ENCODE results near the gene XPO5.

Gene XPO5

DNA sequence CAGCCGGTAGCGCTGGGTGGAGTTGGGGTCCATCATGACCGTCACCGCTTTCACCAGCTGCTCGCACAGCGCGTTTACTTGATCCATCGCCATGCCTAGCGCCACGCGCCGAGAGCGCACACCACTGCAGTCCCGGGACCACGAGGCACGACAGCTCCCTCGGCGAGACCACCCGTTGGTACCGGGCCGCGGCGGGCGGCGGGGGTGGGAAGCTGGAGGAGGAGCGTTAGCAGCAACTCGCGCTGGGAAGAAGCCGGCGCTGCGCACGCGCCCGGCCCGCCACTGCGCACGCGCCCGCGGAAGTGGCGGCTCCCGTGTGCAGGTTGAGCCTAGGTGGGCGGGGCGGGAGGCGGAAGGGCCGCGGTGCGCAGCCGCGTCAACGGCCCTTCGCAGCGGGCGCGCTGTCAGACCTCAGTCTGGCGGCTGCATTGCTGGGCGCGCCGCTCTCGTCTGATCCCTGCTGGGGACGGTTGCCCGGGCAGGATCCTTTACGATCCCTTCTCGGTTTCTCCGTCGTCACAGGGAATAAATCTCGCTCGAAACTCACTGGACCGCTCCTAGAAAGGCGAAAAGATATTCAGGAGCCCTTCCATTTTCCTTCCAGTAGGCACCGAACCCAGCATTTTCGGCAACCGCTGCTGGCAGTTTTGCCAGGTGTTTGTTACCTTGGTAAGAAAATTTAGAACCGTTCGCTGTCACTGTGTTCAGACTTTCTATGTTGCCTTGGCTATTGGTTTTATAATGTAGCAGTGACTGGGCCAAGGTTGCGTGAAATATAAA is at the start of gene XPO5, which contains the start of gene POLH:
Gene XPO5 (minus strand): TSS at position 267 of the 780 bp plus-strand sequence. CDS start 174 bp downstream, at position 93.
Gene POLH (plus strand): TSS at position 414 of the 780 bp plus-strand sequence. CDS start 6,135 bp downstream, outside the sequence.
- Histone ChIP-seq H3K9me3 (replicated peaks in 1 of 11) (peaks cover 0 to 10% (median 8%) of the 10 kb centered on the region in 11 experiments; a peak in 10 of 22 replicates), H4K20me1 (peaks cover 0 to 56% (median 30%) of the 10 kb centered on the region in 11 experiments; a peak in 13 of 22 replicates), H3K4me2 (peak within 1 kb of the TSS; percentile 83 to 97 (median 91)), H3K9ac (peak within 1 kb of the TSS; percentile 78 to 96 (median 85)), H3K27ac (peak within 1 kb of the TSS; percentile 45 to 90 (median 78); a peak in 21 of 22 replicates), H3K36me3 (peaks cover 16 to 47% (median 36%) of the 10 kb centered on the region in 11 experiments), H3K4me1 (peaks cover 22 to 34% (median 30%) of the 10 kb centered on the region in 10 experiments), H3K27me3 (no peaks in the 10 kb centered on the region), H3K4me3 (peak within 1 kb of the TSS; percentile 80 to 99 (median 95))
- TF ChIP-seq Cebpa-rat (IDR thresholded peaks at IDR 0.05) = no peak

DNA sequence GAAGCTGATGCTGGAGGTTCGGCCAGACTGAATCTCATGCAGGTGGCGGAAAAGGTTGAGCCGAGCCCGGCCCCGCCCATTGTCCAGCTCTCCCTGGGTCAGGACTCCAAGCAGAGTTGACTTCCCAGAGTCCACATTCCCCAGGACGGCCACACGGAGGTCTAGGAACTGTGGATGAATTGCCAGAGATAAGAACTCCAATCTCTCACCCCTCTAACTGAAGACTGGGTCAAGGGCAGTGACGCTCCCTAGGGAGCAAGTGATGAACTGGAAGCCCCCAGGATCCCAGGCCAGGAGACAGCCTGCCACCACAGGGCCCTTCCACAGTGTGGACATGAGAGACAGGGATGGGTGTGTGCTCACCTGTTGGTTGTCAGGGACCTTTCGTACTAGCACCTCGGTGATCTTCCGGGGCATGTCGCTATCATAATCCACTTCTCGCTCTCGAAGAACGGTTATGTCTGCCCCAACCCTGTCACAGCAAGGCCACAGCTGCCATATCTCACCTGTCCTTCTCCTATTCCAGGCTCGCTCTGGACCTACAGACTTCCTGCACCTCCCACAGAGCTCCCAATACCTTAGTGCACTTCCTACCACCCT is 49.7 kb upstream of the XPO5 start:
- H4K20me1 ChIP-seq = peaks cover 0 to 69% (median 15%) of the 10 kb centered on the region in 11 experiments; a peak in 11 of 22 replicates
- H3K4me2 ChIP-seq = 0 out of 22 replicates have a peak overlapping the region, but pooled peaks of 2 of the 11 experiments have one; percentile 92
- H3K27ac ChIP-seq = peak overlapping the region in 2 of 11 experiments; percentile 96; a peak in 3 of 22 replicates
- no peak overlapping the region for H3K4me3 ChIP-seq
- TF ChIP-seq Cebpa-rat (IDR thresholded peaks at IDR 0.05) = no peak
- H3K4me1 ChIP-seq = peaks cover 27 to 42% (median 30%) of the 10 kb centered on the region in 10 experiments
- peaks cover 57 to 65% (median 61%) of the 10 kb centered on the region in 11 experiments for H3K36me3 ChIP-seq
- H3K27me3 ChIP-seq = no peaks in the 10 kb centered on the region
- no peak overlapping the region for H3K9ac ChIP-seq
- no peaks in the 10 kb centered on the region for H3K9me3 ChIP-seq (replicated peaks in 1 of 11)

DNA sequence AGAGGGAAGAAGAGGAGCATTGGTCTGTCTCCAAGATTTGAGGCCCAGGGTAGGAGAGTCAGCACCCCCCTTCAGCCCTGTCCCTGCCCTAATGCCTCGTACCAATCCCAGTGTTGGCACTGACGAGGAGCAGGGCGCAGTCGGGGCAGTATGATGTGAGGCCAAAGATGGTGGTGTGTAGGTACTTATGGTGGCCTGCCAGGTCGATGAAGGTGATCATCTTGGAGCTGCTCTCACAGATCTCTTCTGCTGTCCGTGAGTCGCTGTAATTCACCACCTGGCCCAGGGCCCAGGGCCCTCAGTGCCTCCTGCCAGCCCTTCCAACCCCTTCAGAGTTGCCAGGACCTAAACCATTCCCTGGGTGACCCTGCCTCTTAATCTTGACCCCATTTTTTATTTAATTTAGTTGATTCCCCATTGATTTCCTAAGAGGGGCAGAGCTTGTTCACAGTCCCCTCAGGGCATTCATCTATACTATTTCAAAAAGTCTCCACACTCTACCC is 49.0 kb upstream of the XPO5 start:
- Histone ChIP-seq H3K4me3 (no peak overlapping the region), H3K27ac (no peak overlapping the region), H3K36me3 (peaks cover 64 to 71% (median 68%) of the 10 kb centered on the region in 11 experiments), H3K4me1 (peaks cover 22 to 45% (median 26%) of the 10 kb centered on the region in 10 experiments), H3K9me3 (replicated peaks in 1 of 11) (no peaks in the 10 kb centered on the region), H4K20me1 (peaks cover 0 to 71% (median 15%) of the 10 kb centered on the region in 11 experiments; a peak in 11 of 22 replicates), H3K9ac (no peak overlapping the region), H3K27me3 (no peaks in the 10 kb centered on the region), H3K4me2 (no peak overlapping the region)
- TF ChIP-seq Cebpa-rat (IDR thresholded peaks at IDR 0.05) = no peak

DNA sequence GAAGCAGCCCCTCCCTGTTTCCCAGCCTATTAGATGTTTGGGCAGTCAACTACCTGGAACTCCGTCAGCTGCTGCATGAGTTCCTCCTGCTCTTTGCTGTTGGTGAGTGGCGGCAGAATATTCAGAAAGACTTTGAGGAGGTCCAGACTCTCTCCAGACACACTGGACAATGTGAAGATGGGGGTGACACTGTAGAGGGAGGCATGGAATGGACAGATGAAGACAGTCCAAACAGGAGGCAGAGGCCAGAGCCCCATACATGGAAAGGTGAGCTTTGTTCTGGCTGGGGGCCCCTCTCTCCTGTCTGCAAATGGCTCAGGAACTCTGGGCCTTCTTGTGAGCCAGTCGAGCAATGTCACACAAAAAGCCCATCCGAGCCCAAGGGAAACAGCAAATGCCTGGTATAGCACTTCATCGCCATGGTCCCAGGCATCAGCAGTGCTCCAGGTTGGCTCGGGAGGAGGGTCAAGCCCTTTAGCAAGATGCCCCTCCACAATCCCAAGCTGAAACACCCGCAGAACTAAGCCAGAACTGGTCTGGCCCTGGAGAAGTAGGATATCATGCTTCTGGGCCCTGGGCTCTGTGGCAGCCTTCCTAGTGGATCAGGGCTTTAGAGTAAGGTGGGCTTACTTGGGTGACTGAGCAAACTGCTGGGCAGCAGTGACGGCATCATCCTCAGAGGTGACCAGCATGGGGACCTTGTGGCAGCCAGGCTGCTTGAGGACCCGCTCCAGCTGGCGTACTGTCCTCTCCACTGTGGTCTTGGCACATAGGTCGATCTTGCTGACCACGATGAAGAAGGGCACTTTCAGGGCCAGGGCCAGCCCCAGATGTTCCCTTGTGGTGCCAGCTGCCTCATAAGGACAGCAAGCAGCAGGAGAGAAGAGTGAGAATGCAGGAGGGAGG is 48.3 kb upstream of the XPO5 start:
- Histone ChIP-seq H3K9ac (no peak overlapping the region; a peak in 1 of 22 replicates), H3K9me3 (replicated peaks in 1 of 11) (no peaks in the 10 kb centered on the region), H3K36me3 (peaks cover 69 to 78% (median 74%) of the 10 kb centered on the region in 11 experiments), H3K27ac (no peak overlapping the region), H3K4me1 (peaks cover 22 to 52% (median 26%) of the 10 kb centered on the region in 10 experiments), H4K20me1 (peaks cover 0 to 72% (median 15%) of the 10 kb centered on the region in 11 experiments; a peak in 11 of 22 replicates), H3K27me3 (no peaks in the 10 kb centered on the region), H3K4me3 (no peak overlapping the region), H3K4me2 (no peak overlapping the region)
- TF ChIP-seq Cebpa-rat (IDR thresholded peaks at IDR 0.05) = no peak

DNA sequence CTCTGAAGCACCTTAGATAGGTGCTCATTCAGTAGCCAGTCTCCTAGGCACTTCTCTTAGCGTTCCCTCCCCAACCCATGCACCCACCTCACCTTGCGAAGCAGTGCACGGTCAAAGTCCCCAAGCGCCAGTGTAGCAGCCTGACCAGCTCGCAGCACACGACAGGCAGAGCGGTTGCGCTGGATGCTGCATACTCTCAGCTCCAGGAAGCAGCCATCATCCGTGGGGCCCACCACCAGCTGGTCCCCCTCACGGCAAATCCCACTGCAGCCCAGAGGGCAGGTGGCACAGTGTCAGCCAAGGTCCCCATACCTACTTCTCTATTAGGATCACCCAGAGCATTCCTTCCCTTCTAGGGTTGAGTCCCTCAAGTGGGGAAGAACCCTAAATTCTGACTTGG is 46.7 kb upstream of the XPO5 start:
- H3K9me3 ChIP-seq (replicated peaks in 1 of 11) = no peaks in the 10 kb centered on the region
- H4K20me1 ChIP-seq = peaks cover 0 to 72% (median 15%) of the 10 kb centered on the region in 11 experiments; a peak in 11 of 22 replicates
- H3K9ac ChIP-seq = no peak overlapping the region
- peaks cover 14 to 46% (median 16%) of the 10 kb centered on the region in 10 experiments for H3K4me1 ChIP-seq
- no peak overlapping the region for H3K4me3 ChIP-seq
- no peak overlapping the region for H3K27ac ChIP-seq
- no peak overlapping the region for H3K4me2 ChIP-seq
- no peak for TF ChIP-seq Cebpa-rat (IDR thresholded peaks at IDR 0.05)
- no peaks in the 10 kb centered on the region for H3K27me3 ChIP-seq
- H3K36me3 ChIP-seq = peaks cover 77 to 93% (median 90%) of the 10 kb centered on the region in 11 experiments

DNA sequence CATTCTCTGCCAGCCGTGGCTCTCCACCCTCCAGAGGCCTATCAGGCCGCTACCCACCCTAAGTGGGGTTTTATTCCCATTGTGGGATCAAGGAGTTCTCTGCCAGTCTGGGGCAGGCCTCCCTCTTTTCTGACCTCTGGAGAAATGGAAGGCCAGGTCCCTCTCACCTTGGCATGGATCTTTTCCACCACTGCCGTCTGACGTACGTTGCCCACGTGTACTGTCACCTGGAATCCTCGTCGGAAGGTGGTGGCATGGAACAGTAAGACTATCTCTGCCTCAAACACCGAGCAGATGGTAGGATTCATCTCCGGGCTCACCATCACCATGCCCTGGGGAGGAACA is 46.0 kb upstream of the XPO5 start:
- no peak overlapping the region for H3K4me3 ChIP-seq
- H3K27ac ChIP-seq = no peak overlapping the region
- TF ChIP-seq Cebpa-rat (IDR thresholded peaks at IDR 0.05) = no peak
- H3K9ac ChIP-seq = no peak overlapping the region
- H3K36me3 ChIP-seq = peaks cover 81 to 99% (median 96%) of the 10 kb centered on the region in 11 experiments
- H3K9me3 ChIP-seq (replicated peaks in 1 of 11) = no peaks in the 10 kb centered on the region
- no peaks in the 10 kb centered on the region for H3K27me3 ChIP-seq
- peaks cover 0 to 65% (median 11%) of the 10 kb centered on the region in 11 experiments; a peak in 11 of 22 replicates for H4K20me1 ChIP-seq
- H3K4me2 ChIP-seq = no peak overlapping the region
- H3K4me1 ChIP-seq = peaks cover 6 to 39% (median 9%) of the 10 kb centered on the region in 10 experiments

DNA sequence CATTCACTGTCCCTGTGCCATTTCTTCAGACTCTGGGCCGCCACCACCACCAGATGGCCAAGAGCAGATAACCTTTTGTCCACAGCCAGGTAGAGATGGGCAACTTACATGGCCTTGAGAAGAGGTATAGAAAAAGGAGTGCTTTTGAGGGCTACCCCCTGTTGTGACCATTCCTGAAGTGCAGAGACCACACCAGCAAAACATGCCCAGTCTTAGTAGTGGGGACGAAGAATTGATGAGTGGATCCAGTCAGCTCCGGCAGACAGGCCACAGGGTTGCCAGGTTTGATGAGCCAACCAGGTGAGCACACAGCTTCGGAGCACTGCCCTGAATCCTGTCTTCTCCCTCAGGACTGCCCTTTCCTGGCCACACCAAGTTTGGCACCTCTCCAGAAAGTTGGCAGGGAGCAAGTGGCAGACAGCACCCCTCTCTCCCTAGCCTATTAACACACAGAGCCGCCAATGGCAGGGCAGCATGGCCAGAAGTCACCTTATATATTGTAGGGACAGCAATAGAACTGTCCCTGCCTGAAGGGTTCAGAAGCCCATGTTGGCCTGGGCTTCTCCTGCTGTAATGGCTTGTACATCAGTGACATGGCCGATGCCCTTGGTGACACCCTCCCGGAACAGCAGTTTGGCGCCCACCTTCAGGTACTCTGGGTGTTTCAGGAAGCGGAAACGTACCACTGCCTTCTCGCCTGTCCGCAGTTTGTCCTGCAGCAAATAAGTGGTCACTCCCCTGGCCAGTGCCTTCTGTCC is 45.4 kb upstream of the XPO5 start:
- Histone ChIP-seq H3K9ac (no peak overlapping the region), H4K20me1 (peaks cover 0 to 60% (median 11%) of the 10 kb centered on the region in 11 experiments; a peak in 11 of 22 replicates), H3K27ac (no peak overlapping the region), H3K9me3 (replicated peaks in 1 of 11) (no peaks in the 10 kb centered on the region), H3K4me3 (no peak overlapping the region), H3K4me2 (peak overlapping the region in 1 of 11 experiments; percentile 42; a peak in 1 of 22 replicates), H3K27me3 (no peaks in the 10 kb centered on the region), H3K4me1 (peaks cover under 1 to 33% (median 3%) of the 10 kb centered on the region in 10 experiments; a peak in 15 of 20 replicates), H3K36me3 (peaks cover 81 to 100% (median 99%) of the 10 kb centered on the region in 11 experiments)
- TF ChIP-seq Cebpa-rat (IDR thresholded peaks at IDR 0.05) = no peak

Measured in BLaER1 treated with 17β-estradiol and CSF1 and Interleukin-3, amounts not matched to agents 10 nM and 100 nM (cell line).